GM18507 (cell line): ENCODE results near the gene KCNK5.

Experiments used
- DNase-seq: peaks from one replicate; pipeline ENCODE4 v3.0.0; 2011; ENCODE audit warnings: low read depth; ENCODE audit not compliant: insufficient read length; ENCODE audit errors: extremely low spot score
- FAIRE-seq: peaks from 2 replicates; lab custom pipeline; 2011; peaks lifted over from hg19 to GRCh38; lab: Jason Lieb, UNC

Gene KCNK5

GRCh38 chr6:39247667-39248194 is 18.5 kb upstream of the KCNK5 start:
- DNase-seq (no peak), FAIRE-seq (no peak)

- no peak for DNase-seq
- no peak for FAIRE-seq
Measured at GRCh38 chr6:39243809-39244208, 14.5 kb upstream of the KCNK5 start.

- FAIRE-seq = no peak
- no peak for DNase-seq
Measured at GRCh38 chr6:39240155-39240757, 11.0 kb upstream of the KCNK5 start.

GRCh38 chr6:39239527-39240154 is 10.4 kb upstream of the KCNK5 start:
- FAIRE-seq (no peak), DNase-seq (no peak)

GRCh38 chr6:39236742-39237141 is 7.5 kb upstream of the KCNK5 start:
- DNase-seq (no peak), FAIRE-seq (no peak)

GRCh38 chr6:39233333-39233732 is 4.1 kb upstream of the KCNK5 start:
- no peak for FAIRE-seq
- DNase-seq = no peak

GRCh38 chr6:39231521-39232243 is 2.4 kb upstream of the KCNK5 start:
- no peak for FAIRE-seq

GRCh38 chr6:39230654-39231035 is 1.4 kb upstream of the KCNK5 start:
- DNase-seq (no peak), FAIRE-seq (no peak)

More at GRCh38 chr6:39231521-39232243, 2.4 kb upstream of the KCNK5 start:
- DNase-seq = no peak

- DNase-seq (no peak), FAIRE-seq (no peak)
Measured at GRCh38 chr6:39228111-39228971, 934 bp downstream of the KCNK5 start.

GRCh38 chr6:39227476-39227875 is 1.8 kb downstream of the KCNK5 start:
- DNase-seq (no peak), FAIRE-seq (no peak)

GRCh38 chr6:39226639-39227329 is 2.5 kb downstream of the KCNK5 start:
- DNase-seq = no peak
- no peak for FAIRE-seq

GRCh38 chr6:39225946-39226437 is 3.3 kb downstream of the KCNK5 start:
- FAIRE-seq = peak; percentile 52

GRCh38 chr6:39225543-39225942 is 3.7 kb downstream of the KCNK5 start:
- no peak for DNase-seq

More at GRCh38 chr6:39225946-39226437, 3.3 kb downstream of the KCNK5 start:
- no peak for DNase-seq

GRCh38 chr6:39224523-39225182 is 4.6 kb downstream of the KCNK5 start:
- DNase-seq = no peak
- no peak for FAIRE-seq

More at GRCh38 chr6:39225543-39225942, 3.7 kb downstream of the KCNK5 start:
- FAIRE-seq = no peak

GRCh38 chr6:39224011-39224410 is 5.3 kb downstream of the KCNK5 start:
- DNase-seq (no peak), FAIRE-seq (no peak)

GRCh38 chr6:39223555-39223954 is 5.7 kb downstream of the KCNK5 start:
- no peak for FAIRE-seq
- DNase-seq = no peak

- DNase-seq = no peak
- FAIRE-seq = no peak
Measured at GRCh38 chr6:39223061-39223460, 6.2 kb downstream of the KCNK5 start.
